GM23338 (cell line): ENCODE data around the gene KRTAP9-4. TPM values are rescaled to one million over a fixed set of nuclear protein-coding genes. Genes with fewer than 3 reads are reported as not detected.
"Not testable (repeated sequence)": the region's sequence is repeated elsewhere in the genome, so short reads cannot be mapped to it uniquely, and the experiment has no call there.

Experiments
- ATAC-seq: fragments of 200-7000 bp; cut with Tn5 transposase; 3 replicates; pipeline ENCODE4 v1.9.1; 2020
- DNase-seq: peaks from one replicate; pipeline ENCODE4 v3.0.0-alpha.2; 2015; ENCODE audit warnings: low spot score
- H2AFZ ChIP-seq: fragments of 200-600 bp; sonication (generic); 2 replicates; pipeline ENCODE4 v1.8.0; 2016; ENCODE audit warnings: antibody characterized with exemption, mild to moderate bottlenecking, moderate library complexity
- H3F3A ChIP-seq: fragments of 200-600 bp; sonication (generic); replicated peaks from 2 replicates; pipeline ENCODE4 v1.8.0; 2017; ENCODE audit warnings: antibody characterized with exemption, mixed run types, low read depth
- H3K27ac ChIP-seq: fragments of 200-600 bp; sonication (generic); 2 replicates; pipeline ENCODE4 v1.6.1; 2016; ENCODE audit warnings: low read depth
- H3K27me3 ChIP-seq: fragments of 200-600 bp; sonication (generic); 2 replicates; pipeline ENCODE4 v1.8.0; 2016; ENCODE audit warnings: mild to moderate bottlenecking, mixed run types, moderate library complexity; ENCODE audit not compliant: insufficient read depth
- H3K36me3 ChIP-seq: fragments of 200-600 bp; sonication (generic); 2 replicates; pipeline ENCODE4 v1.8.0; 2016; ENCODE audit warnings: mild to moderate bottlenecking; ENCODE audit not compliant: insufficient read depth
- H3K4me1 ChIP-seq: fragments of 200-600 bp; sonication (generic); 2 replicates; pipeline ENCODE4 v1.8.0; 2016; ENCODE audit warnings: mild to moderate bottlenecking, moderate library complexity; ENCODE audit not compliant: insufficient read depth
- H3K4me2 ChIP-seq: fragments of 200-600 bp; sonication (generic); 2 replicates; pipeline ENCODE4 v1.7.1; 2017; ENCODE audit warnings: mixed run types
- H3K4me3 ChIP-seq: fragments of 200-600 bp; sonication (generic); 2 replicates; pipeline ENCODE4 v1.6.1; 2016; ENCODE audit warnings: mixed run types
- H3K79me2 ChIP-seq: fragments of 200-600 bp; sonication (generic); replicated peaks from 2 replicates; pipeline ENCODE4 v1.8.0; 2017; ENCODE audit warnings: mild to moderate bottlenecking; ENCODE audit not compliant: insufficient read depth
- H3K9me2 ChIP-seq: fragments of 200-600 bp; sonication (generic); 2 replicates; pipeline ENCODE4 v1.8.0; 2017; ENCODE audit not compliant: insufficient read depth
- H4K20me1 ChIP-seq: fragments of 200-600 bp; sonication (generic); replicated peaks from 2 replicates; pipeline ENCODE4 v1.8.0; 2017; ENCODE audit warnings: mild to moderate bottlenecking; ENCODE audit not compliant: insufficient read depth
- H3K27ac Mint-ChIP-seq: 2 replicates; pipeline ENCODE4 v1.8.0; 2020; ENCODE audit warnings: inconsistent platforms, mild to moderate bottlenecking, moderate library complexity, mixed read lengths
- H3K27me3 Mint-ChIP-seq: 3 replicates; pipeline ENCODE4 v1.8.0; 2022; ENCODE audit warnings: low read depth, mild to moderate bottlenecking, moderate library complexity, mixed read lengths, inconsistent platforms; ENCODE audit not compliant: insufficient read depth, poor library complexity
- H3K36me3 Mint-ChIP-seq: 3 replicates; pipeline ENCODE4 v1.8.0; 2021; ENCODE audit warnings: low read depth, mild to moderate bottlenecking, inconsistent platforms, moderate library complexity, mixed read lengths
- H3K4me1 Mint-ChIP-seq: 3 replicates; pipeline ENCODE4 v1.8.0; 2020; ENCODE audit warnings: mild to moderate bottlenecking, inconsistent platforms, mixed read lengths
- H3K4me3 Mint-ChIP-seq: 3 replicates; pipeline ENCODE4 v1.8.0; 2021; ENCODE audit warnings: moderate library complexity, mild to moderate bottlenecking, inconsistent platforms, mixed read lengths
- H3K9me3 Mint-ChIP-seq: 3 replicates; pipeline ENCODE4 v1.8.0; 2020; ENCODE audit warnings: moderate library complexity, mild to moderate bottlenecking, inconsistent platforms, mixed read lengths
- EZH2 ChIP-seq: fragments of 200-600 bp; sonication (generic); IDR thresholded peaks from one replicate; pipeline ENCODE4 v1.8.0; 2017; ENCODE audit warnings: antibody characterized with exemption, mild to moderate bottlenecking, low read depth; ENCODE audit not compliant: unreplicated experiment
- EZH2phosphoT487 ChIP-seq: fragments of 200-600 bp; sonication (generic); IDR thresholded peaks from one replicate; pipeline ENCODE4 v1.8.1; 2018; ENCODE audit warnings: antibody characterized with exemption; ENCODE audit not compliant: unreplicated experiment
- JUNB ChIP-seq: IDR thresholded peaks from one replicate; pipeline ENCODE4 v1.6.1; 2016; ENCODE audit warnings: antibody characterized with exemption; ENCODE audit not compliant: unreplicated experiment
- NANOG ChIP-seq: IDR thresholded peaks from 2 replicates; pipeline ENCODE4 v1.6.1; 2016; ENCODE audit warnings: antibody characterized with exemption, borderline replicate concordance
- POLR2AphosphoS5 ChIP-seq: IDR thresholded peaks from 2 replicates; pipeline ENCODE4 v1.6.1; 2016; ENCODE audit warnings: antibody characterized with exemption, low read depth
- STAT1 ChIP-seq: IDR thresholded peaks from one replicate; pipeline ENCODE4 v1.6.1; 2016; ENCODE audit warnings: antibody characterized with exemption; ENCODE audit not compliant: unreplicated experiment
- ZNF331 ChIP-seq: fragments of 250-450 bp; sonication (Bioruptor Pico); IDR thresholded peaks from 2 replicates; pipeline ENCODE4 v1.5.0; 2020; ENCODE audit warnings: low read depth, mild to moderate bottlenecking, moderate library complexity
- polyA plus RNA-seq: library from polyadenylated mRNA; unstranded; fragments of >200 nt; fragmentation: Nextera tagmentation; extraction: Ambion mirVana; gene quantifications from 2 replicates; pipeline ENCODE4 v1.2.1, GENCODE V29; 2016
- total RNA-seq: library from RNA; depleted of rRNA; stranded (reverse); fragments of >200 nt; shearing (Covaris generic); gene quantifications from 2 replicates; pipeline ENCODE4 v1.2.3, GENCODE V29; 2014
- TF ChIP-seq, protein P1 (sequence below): IDR thresholded peaks from one replicate; pipeline ENCODE4 v1.6.1; 2018; ENCODE audit warnings: antibody characterized with exemption; ENCODE audit not compliant: unreplicated experiment
- TF ChIP-seq, protein P2 (sequence below): IDR thresholded peaks from 2 replicates; pipeline ENCODE4 v1.6.1; 2016; ENCODE audit warnings: antibody characterized with exemption
- TF ChIP-seq, protein P3 (sequence below): fragments of 250-450 bp; sonication (Bioruptor Pico); IDR thresholded peaks from 2 replicates; pipeline ENCODE4 v1.5.0; 2020; ENCODE audit warnings: mild to moderate bottlenecking, moderate library complexity

The KRTAP9-4 gene
- total and polyA plus RNA-seq, 2 experiments from 2014 or later, result not detected

DNA sequence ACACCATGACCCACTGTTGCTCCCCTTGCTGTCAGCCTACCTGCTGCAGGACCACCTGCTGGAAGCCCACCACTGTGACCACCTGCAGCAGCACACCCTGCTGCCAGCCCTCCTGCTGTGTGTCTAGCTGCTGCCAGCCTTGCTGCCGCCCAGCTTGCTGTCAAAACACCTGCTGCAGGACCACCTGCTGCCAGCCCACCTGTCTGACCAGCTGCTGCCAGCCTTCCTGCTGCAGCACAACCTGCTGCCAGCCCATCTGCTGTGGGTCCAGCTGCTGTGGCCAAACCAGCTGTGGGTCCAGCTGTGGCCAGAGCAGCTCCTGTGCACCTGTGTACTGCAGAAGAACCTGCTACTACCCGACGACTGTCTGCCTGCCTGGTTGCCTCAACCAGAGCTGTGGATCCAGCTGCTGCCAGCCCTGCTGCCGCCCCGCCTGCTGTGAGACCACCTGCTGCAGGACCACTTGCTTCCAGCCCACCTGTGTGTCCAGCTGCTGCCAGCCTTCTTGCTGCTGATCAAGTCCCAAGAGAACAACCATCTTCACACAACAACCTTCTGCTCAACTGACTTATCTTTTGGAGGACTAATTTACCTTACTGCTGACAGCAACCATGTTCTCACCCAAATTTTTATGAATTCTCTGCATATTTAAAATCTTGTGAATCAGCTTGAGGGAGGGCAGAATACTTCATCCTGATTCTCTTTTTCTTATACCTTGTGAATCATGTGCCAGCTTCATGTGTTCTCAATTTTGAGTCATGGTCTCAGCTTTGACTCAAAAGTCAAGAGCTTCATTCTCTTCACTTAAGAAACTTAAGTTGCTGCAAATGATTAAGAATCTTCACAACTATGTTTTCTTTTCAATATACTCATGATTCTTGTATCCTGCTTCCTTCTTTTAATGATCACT, 6.1 kb downstream of the KRTAP9-4 start, which contains the start of gene KRTAP9-9:
TSS of gene KRTAP9-9 (plus strand) at position 4 of the 910 bp plus-strand sequence.
- H3K9me2 ChIP-seq, ATAC-seq, H3K4me1 ChIP-seq, H3K79me2 ChIP-seq, H3K4me2 ChIP-seq, H3K36me3 Mint-ChIP-seq, H3K36me3 ChIP-seq, H3K27me3 ChIP-seq, H4K20me1 ChIP-seq, H3K4me3 Mint-ChIP-seq, H3K27ac ChIP-seq, H3K4me1 Mint-ChIP-seq, H3F3A ChIP-seq, H3K9me3 Mint-ChIP-seq, H3K27ac Mint-ChIP-seq, H3K4me3 ChIP-seq, H3K27me3 Mint-ChIP-seq, DNase-seq, H2AFZ ChIP-seq: not testable (repeated sequence)

DNA sequence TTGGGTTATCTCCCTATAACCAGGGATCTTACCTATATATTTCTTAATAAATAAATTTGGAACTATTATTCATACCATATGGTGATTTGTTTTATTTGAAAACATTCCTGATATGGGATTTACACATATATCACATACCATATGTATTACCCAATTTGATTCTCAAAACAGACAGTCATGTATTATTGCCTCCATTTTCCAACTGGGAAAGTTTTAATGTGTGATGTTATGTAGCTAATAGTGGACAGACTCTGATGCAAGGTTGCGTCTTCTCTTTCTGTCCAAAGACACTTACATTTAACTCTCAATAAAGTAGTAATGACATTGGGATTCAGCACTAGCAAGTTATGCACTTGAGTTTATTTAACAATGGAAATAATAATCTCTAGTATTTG, 6.8 kb downstream of the KRTAP9-4 start:
- Mint-ChIP-seq H3K4me1 (peaks cover 4% of the 10 kb centered on the region; the same call in 2 of the 3 replicates), H3K27ac (no peak overlapping the region), H3K36me3 (no peaks in the 10 kb centered on the region), H3K9me3 (no peaks in the 10 kb centered on the region), H3K27me3 (peaks cover 2% of the 10 kb centered on the region), H3K4me3 (no peak overlapping the region)
- Histone ChIP-seq H3K27ac (no peak overlapping the region), H3K4me3 (no peak overlapping the region), H3K4me2 (no peak overlapping the region), H3K36me3 (no peaks in the 10 kb centered on the region), H3K27me3 (no peaks in the 10 kb centered on the region), H3K9me2 (peaks cover 3% of the 10 kb centered on the region), H3K79me2 (no peaks in the 10 kb centered on the region), H2AFZ (no peak overlapping the region), H4K20me1 (no peaks in the 10 kb centered on the region), H3K4me1 (no peaks in the 10 kb centered on the region), H3F3A (no peaks in the 10 kb centered on the region)
- DNase-seq (no peak), ATAC-seq (no peak)
- TF ChIP-seq, protein P1, sequence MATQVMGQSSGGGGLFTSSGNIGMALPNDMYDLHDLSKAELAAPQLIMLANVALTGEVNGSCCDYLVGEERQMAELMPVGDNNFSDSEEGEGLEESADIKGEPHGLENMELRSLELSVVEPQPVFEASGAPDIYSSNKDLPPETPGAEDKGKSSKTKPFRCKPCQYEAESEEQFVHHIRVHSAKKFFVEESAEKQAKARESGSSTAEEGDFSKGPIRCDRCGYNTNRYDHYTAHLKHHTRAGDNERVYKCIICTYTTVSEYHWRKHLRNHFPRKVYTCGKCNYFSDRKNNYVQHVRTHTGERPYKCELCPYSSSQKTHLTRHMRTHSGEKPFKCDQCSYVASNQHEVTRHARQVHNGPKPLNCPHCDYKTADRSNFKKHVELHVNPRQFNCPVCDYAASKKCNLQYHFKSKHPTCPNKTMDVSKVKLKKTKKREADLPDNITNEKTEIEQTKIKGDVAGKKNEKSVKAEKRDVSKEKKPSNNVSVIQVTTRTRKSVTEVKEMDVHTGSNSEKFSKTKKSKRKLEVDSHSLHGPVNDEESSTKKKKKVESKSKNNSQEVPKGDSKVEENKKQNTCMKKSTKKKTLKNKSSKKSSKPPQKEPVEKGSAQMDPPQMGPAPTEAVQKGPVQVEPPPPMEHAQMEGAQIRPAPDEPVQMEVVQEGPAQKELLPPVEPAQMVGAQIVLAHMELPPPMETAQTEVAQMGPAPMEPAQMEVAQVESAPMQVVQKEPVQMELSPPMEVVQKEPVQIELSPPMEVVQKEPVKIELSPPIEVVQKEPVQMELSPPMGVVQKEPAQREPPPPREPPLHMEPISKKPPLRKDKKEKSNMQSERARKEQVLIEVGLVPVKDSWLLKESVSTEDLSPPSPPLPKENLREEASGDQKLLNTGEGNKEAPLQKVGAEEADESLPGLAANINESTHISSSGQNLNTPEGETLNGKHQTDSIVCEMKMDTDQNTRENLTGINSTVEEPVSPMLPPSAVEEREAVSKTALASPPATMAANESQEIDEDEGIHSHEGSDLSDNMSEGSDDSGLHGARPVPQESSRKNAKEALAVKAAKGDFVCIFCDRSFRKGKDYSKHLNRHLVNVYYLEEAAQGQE, result no peak
- no peak for TF ChIP-seq POLR2AphosphoS5
- TF ChIP-seq EZH2, result no peak
- no peak for TF ChIP-seq STAT1
- no peak for TF ChIP-seq NANOG
- no peak for TF ChIP-seq EZH2phosphoT487
- TF ChIP-seq ZNF331 (CRISPR knock-in tag), result no peak
- TF ChIP-seq JUNB, result no peak
- TF ChIP-seq, protein P2, sequence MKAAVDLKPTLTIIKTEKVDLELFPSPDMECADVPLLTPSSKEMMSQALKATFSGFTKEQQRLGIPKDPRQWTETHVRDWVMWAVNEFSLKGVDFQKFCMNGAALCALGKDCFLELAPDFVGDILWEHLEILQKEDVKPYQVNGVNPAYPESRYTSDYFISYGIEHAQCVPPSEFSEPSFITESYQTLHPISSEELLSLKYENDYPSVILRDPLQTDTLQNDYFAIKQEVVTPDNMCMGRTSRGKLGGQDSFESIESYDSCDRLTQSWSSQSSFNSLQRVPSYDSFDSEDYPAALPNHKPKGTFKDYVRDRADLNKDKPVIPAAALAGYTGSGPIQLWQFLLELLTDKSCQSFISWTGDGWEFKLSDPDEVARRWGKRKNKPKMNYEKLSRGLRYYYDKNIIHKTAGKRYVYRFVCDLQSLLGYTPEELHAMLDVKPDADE, result no peak
- TF ChIP-seq, protein P3, sequence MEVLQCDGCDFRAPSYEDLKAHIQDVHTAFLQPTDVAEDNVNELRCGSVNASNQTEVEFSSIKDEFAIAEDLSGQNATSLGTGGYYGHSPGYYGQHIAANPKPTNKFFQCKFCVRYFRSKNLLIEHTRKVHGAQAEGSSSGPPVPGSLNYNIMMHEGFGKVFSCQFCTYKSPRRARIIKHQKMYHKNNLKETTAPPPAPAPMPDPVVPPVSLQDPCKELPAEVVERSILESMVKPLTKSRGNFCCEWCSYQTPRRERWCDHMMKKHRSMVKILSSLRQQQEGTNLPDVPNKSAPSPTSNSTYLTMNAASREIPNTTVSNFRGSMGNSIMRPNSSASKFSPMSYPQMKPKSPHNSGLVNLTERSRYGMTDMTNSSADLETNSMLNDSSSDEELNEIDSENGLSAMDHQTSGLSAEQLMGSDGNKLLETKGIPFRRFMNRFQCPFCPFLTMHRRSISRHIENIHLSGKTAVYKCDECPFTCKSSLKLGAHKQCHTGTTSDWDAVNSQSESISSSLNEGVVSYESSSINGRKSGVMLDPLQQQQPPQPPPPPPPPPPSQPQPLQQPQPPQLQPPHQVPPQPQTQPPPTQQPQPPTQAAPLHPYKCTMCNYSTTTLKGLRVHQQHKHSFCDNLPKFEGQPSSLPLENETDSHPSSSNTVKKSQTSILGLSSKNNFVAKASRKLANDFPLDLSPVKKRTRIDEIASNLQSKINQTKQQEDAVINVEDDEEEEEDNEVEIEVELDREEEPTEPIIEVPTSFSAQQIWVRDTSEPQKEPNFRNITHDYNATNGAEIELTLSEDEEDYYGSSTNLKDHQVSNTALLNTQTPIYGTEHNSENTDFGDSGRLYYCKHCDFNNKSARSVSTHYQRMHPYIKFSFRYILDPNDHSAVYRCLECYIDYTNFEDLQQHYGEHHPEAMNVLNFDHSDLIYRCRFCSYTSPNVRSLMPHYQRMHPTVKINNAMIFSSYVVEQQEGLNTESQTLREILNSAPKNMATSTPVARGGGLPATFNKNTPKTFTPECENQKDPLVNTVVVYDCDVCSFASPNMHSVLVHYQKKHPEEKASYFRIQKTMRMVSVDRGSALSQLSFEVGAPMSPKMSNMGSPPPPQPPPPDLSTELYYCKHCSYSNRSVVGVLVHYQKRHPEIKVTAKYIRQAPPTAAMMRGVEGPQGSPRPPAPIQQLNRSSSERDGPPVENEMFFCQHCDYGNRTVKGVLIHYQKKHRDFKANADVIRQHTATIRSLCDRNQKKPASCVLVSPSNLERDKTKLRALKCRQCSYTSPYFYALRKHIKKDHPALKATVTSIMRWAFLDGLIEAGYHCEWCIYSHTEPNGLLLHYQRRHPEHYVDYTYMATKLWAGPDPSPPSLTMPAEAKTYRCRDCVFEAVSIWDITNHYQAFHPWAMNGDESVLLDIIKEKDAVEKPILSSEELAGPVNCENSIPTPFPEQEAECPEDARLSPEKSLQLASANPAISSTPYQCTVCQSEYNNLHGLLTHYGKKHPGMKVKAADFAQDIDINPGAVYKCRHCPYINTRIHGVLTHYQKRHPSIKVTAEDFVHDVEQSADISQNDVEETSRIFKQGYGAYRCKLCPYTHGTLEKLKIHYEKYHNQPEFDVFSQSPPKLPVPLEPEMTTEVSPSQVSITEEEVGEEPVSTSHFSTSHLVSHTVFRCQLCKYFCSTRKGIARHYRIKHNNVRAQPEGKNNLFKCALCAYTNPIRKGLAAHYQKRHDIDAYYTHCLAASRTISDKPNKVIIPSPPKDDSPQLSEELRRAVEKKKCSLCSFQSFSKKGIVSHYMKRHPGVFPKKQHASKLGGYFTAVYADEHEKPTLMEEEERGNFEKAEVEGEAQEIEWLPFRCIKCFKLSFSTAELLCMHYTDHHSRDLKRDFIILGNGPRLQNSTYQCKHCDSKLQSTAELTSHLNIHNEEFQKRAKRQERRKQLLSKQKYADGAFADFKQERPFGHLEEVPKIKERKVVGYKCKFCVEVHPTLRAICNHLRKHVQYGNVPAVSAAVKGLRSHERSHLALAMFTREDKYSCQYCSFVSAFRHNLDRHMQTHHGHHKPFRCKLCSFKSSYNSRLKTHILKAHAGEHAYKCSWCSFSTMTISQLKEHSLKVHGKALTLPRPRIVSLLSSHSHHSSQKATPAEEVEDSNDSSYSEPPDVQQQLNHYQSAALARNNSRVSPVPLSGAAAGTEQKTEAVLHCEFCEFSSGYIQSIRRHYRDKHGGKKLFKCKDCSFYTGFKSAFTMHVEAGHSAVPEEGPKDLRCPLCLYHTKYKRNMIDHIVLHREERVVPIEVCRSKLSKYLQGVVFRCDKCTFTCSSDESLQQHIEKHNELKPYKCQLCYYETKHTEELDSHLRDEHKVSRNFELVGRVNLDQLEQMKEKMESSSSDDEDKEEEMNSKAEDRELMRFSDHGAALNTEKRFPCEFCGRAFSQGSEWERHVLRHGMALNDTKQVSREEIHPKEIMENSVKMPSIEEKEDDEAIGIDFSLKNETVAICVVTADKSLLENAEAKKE (CRISPR knock-in tag), result no peak
